Measurements from ENCODE around the gene ATG101. TPM values are rescaled to one million over a fixed set of nuclear protein-coding genes. Genes with fewer than 3 reads are reported as not detected.

ATG101 gene
- total RNA-seq, 1 donor from 2014 or later = 19.8 TPM

DNA sequence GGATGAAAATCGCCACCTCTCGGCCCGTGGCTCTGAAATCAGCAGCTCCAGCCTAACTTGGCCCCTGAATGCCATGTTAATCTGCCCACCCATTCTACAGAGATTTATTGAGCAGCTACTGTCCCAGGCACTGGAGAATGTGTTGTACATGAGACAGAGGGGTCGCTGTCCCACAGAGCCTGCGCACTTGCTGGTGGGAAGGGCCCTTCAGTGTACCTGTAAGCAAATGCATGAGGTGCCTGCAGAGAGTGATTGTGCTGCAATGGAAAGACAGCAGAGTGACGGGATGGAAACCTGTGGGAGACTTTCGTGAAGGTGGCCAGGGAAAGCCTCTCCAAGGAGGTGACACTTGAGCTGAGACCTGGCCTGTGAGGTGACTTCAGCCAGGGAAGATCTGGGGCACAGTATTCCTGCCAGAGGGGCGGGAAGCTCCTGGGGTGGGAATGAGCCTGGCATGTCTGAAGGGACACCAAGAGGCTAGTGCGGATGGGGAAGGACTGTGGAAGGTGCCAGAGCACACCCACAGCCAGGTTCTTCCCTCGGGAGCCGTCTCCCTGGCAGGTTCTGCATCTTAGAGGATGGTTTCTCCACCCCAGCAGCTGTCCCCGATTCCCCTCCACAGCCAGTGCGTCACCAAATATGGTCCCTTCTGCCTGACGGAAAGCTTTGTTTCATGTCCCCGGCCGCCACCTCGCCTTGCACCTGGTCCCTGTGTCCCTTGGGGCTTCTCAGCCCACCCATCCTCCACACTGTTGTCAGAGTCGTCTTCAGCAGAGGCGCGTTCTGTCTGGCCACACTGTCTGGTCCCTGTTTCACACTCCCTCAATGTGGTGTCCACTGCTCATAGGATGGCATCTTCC is 18.4 kb downstream of the ATG101 start:
- Mint-ChIP-seq H3K4me3 (no peak overlapping the region), H3K36me3 (no peaks in the 10 kb centered on the region), H3K4me1 (peaks cover 12% of the 10 kb centered on the region), H3K27ac (no peak overlapping the region), H3K9me3 (no peaks in the 10 kb centered on the region), H3K27me3 (ENCODE audit: insufficient read depth, low read depth) (peaks cover 13% of the 10 kb centered on the region)
- Histone ChIP-seq H3K9me3 (ENCODE audit: low read depth) (no peaks in the 10 kb centered on the region), H3F3A (ENCODE audit: low read depth) (no peaks in the 10 kb centered on the region), H3K4me3 (no peak overlapping the region), H3K4me2 (no peak overlapping the region), H3K36me3 (no peaks in the 10 kb centered on the region), H2AFZ (replicated peaks) (no peak overlapping the region), H3K4me1 (no peaks in the 10 kb centered on the region), H3K79me2 (ENCODE audit: low read depth) (no peaks in the 10 kb centered on the region), H4K20me1 (ENCODE audit: low read depth) (no peaks in the 10 kb centered on the region), H3K27ac (no peak overlapping the region), H3K9ac (no peak overlapping the region), H3K27me3 (no peaks in the 10 kb centered on the region)
- TF ChIP-seq CTCF (IDR thresholded peaks at IDR 0.05) (no peak), EZH2phosphoT487 (IDR thresholded peaks at IDR 0.05) (no peak), EZH2 (IDR thresholded peaks at IDR 0.05) (no peak)
- no peak for DNase-seq (ENCODE audit: low spot score)

DNA sequence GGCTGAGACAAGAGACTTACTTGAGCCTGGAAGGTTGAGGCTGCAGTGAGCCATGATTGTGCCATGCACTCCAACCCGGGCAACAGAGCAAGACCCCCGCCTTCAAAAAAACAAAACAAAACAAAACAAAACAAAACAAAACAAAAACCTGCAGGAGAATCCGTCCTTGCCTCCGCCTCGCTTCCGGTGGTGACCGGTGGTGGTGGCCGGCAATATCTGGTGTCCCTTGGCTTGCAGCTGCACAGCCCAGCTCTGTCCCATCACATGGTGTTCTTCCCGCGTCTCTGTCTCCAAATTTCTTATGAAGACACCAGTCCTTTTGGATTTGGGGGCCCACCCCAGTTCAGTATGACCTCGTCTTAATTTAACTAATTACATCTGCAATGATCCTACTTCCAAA is 19.7 kb downstream of the ATG101 start:
- no peaks in the 10 kb centered on the region for H3K36me3 Mint-ChIP-seq
- peaks cover 1% of the 10 kb centered on the region for H3K9me3 Mint-ChIP-seq

DNA sequence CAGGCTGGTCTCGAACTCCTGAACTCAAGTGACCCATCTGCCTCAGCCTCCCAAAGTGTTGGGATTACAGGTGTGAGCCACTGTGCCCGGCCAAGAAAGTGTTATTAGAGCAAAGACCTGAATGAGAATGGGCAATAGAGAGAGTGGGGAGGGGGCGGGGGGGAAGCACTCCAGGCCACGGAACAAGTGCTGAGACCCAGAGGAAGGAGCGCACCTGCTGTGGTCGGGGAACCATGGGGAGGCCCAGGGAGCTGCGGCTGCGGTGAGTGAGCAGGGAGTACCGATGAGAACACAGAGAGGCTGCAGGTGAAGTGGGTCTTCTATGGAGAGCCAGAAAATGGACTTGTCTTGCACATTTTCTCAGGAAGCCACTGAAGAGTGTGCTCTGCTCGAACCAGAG is 20.5 kb downstream of the ATG101 start:
- H3K27me3 Mint-ChIP-seq (ENCODE audit: insufficient read depth, low read depth) = peaks cover 11% of the 10 kb centered on the region
- Histone ChIP-seq H3K36me3 (no peaks in the 10 kb centered on the region), H3K4me1 (no peaks in the 10 kb centered on the region), H3F3A (ENCODE audit: low read depth) (no peaks in the 10 kb centered on the region), H3K27me3 (no peaks in the 10 kb centered on the region), H3K4me3 (no peak overlapping the region), H3K4me2 (no peak overlapping the region), H3K27ac (no peak overlapping the region), H3K79me2 (ENCODE audit: low read depth) (no peaks in the 10 kb centered on the region), H4K20me1 (ENCODE audit: low read depth) (no peaks in the 10 kb centered on the region), H3K9me3 (ENCODE audit: low read depth) (no peaks in the 10 kb centered on the region), H2AFZ (replicated peaks) (no peak overlapping the region), H3K9ac (no peak overlapping the region)
- H3K36me3 Mint-ChIP-seq = no peaks in the 10 kb centered on the region
- H3K4me3 Mint-ChIP-seq = no peak overlapping the region
- TF ChIP-seq EZH2phosphoT487 (IDR thresholded peaks at IDR 0.05) = no peak
- TF ChIP-seq CTCF (IDR thresholded peaks at IDR 0.05) = no peak
- no peak for TF ChIP-seq EZH2 (IDR thresholded peaks at IDR 0.05)
- no peak overlapping the region for H3K27ac Mint-ChIP-seq
- peaks cover 5% of the 10 kb centered on the region for H3K9me3 Mint-ChIP-seq
- H3K4me1 Mint-ChIP-seq = peaks cover 6% of the 10 kb centered on the region
- no peak for DNase-seq (ENCODE audit: low spot score)

More for the DNA sequence above, 19.7 kb downstream of the ATG101 start:
- no peaks in the 10 kb centered on the region for H3K36me3 ChIP-seq
- no peaks in the 10 kb centered on the region for H3K9me3 ChIP-seq (ENCODE audit: low read depth)
- H3K9ac ChIP-seq = no peak overlapping the region
- no peak for DNase-seq (ENCODE audit: low spot score)
- peak overlapping the region; percentile 8 for H3K27ac Mint-ChIP-seq
- no peak overlapping the region for H3K4me3 Mint-ChIP-seq
- H3K4me2 ChIP-seq = no peak overlapping the region
- no peaks in the 10 kb centered on the region for H3F3A ChIP-seq (ENCODE audit: low read depth)
- H3K27me3 Mint-ChIP-seq (ENCODE audit: insufficient read depth, low read depth) = peaks cover 11% of the 10 kb centered on the region
- H4K20me1 ChIP-seq (ENCODE audit: low read depth) = no peaks in the 10 kb centered on the region
- no peak overlapping the region for H3K4me3 ChIP-seq
- no peaks in the 10 kb centered on the region for H3K4me1 ChIP-seq
- peaks cover 6% of the 10 kb centered on the region for H3K4me1 Mint-ChIP-seq
- H3K27me3 ChIP-seq = no peaks in the 10 kb centered on the region
- no peak for TF ChIP-seq EZH2 (IDR thresholded peaks at IDR 0.05)
- TF ChIP-seq CTCF (IDR thresholded peaks at IDR 0.05) = no peak
- TF ChIP-seq EZH2phosphoT487 (IDR thresholded peaks at IDR 0.05) = no peak
- H3K79me2 ChIP-seq (ENCODE audit: low read depth) = no peaks in the 10 kb centered on the region
- H3K27ac ChIP-seq = no peak overlapping the region
- H2AFZ ChIP-seq (replicated peaks) = no peak overlapping the region

Data from neural progenitor cell (in vitro differentiated cells).